Measurements from ENCODE around the gene FNIP2.

- TF ChIP-seq CHD2 (IDR thresholded peaks at IDR 0.05; ENCODE audit: low read length, partially characterized antibody) (no peak), CTCF (IDR thresholded peaks at IDR 0.05) (no peak), TCF12 (IDR thresholded peaks at IDR 0.05) (no peak)
Observed at GRCh38 chr4:158741326-158742021, 27.4 kb upstream of the FNIP2 start.

Measured in SK-N-SH (cell line).